Caco-2 (cell line): ENCODE measurements around the gene RYR2. TPM values are rescaled to one million over a fixed set of nuclear protein-coding genes. Genes with fewer than 3 reads are reported as not detected.

ENCODE experiments used
- BruUV-seq: library from RNA; stranded (reverse); fragments of 400-500 nt; replicated peaks from 2 replicates; lab custom pipeline; 2021; lab: Mats Ljungman, UMichigan
- CTCF ChIA-PET: fragments of 300-600 bp; sonication (Branson Sonifier 250); formaldehyde crosslinking; loops from one replicate; lab custom pipeline; 2022; ENCODE audit warnings: antibody characterized with exemption; lab: Charles Lee
- POLR2A ChIA-PET: fragments of 300-600 bp; sonication (Branson Sonifier 250); formaldehyde crosslinking; loops from one replicate; lab custom pipeline; 2022; ENCODE audit warnings: antibody characterized with exemption; lab: Charles Lee
- DNase-seq, 2 experiments: peaks; one replicate each; pipeline versions ENCODE4 v3.0.0 to v3.0.0-alpha.2; 2020 to 2022
- H3K27me3 ChIP-seq: replicated peaks from 2 replicates; pipeline ENCODE4 v1.6.0; 2011; ENCODE audit warnings: low read length; ENCODE audit not compliant: control insufficient read depth, insufficient read depth
- H3K36me3 ChIP-seq: 2 replicates; pipeline ENCODE4 v1.5.1; 2011; ENCODE audit warnings: low read length; ENCODE audit not compliant: control insufficient read depth, insufficient read depth
- H3K4me1 ChIP-seq: fragments of 250-450 bp; sonication (Bioruptor Pico); 2 replicates; pipeline ENCODE4 v1.5.1; 2020; ENCODE audit warnings: mild to moderate bottlenecking
- H3K4me3 ChIP-seq: 2 replicates; pipeline ENCODE4 v1.5.1; 2011; ENCODE audit warnings: low read depth, mild to moderate bottlenecking, control low read depth, low read length
- H3K9me3 ChIP-seq: fragments of 250-450 bp; sonication (Bioruptor Pico); 2 replicates; pipeline ENCODE4 v1.5.1; 2020; ENCODE audit warnings: mild to moderate bottlenecking, moderate library complexity
- H3K27ac Mint-ChIP-seq: one replicate; pipeline ENCODE4 v1.8.0; 2022; ENCODE audit warnings: mixed read lengths; ENCODE audit not compliant: unreplicated experiment
- H3K27me3 Mint-ChIP-seq: one replicate; pipeline ENCODE4 v1.8.0; 2022; ENCODE audit warnings: mixed read lengths; ENCODE audit not compliant: insufficient read depth, unreplicated experiment
- H3K36me3 Mint-ChIP-seq: one replicate; pipeline ENCODE4 v1.8.0; 2022; ENCODE audit warnings: mild to moderate bottlenecking, mixed read lengths; ENCODE audit not compliant: insufficient read depth, unreplicated experiment
- H3K4me1 Mint-ChIP-seq: one replicate; pipeline ENCODE4 v1.8.0; 2022; ENCODE audit warnings: low read depth, mixed read lengths; ENCODE audit not compliant: unreplicated experiment
- H3K4me3 Mint-ChIP-seq: one replicate; pipeline ENCODE4 v1.8.0; 2022; ENCODE audit warnings: mild to moderate bottlenecking, moderate library complexity, mixed read lengths; ENCODE audit not compliant: unreplicated experiment
- H3K9me3 Mint-ChIP-seq: one replicate; pipeline ENCODE4 v1.8.0; 2022; ENCODE audit warnings: mixed read lengths; ENCODE audit not compliant: unreplicated experiment
- CTCF ChIP-seq, 2 experiments: fragments of 200-600 bp in 1 of 2; IDR thresholded peaks; 1 replicate in 1 of 2; 2 replicates in 1 of 2; pipeline versions ENCODE4 v1.5.1 to v1.8.0; 2011 to 2022; ENCODE audit warnings: antibody characterized with exemption in 1 of 2, control low read depth in 1 of 2, inconsistent platforms in 1 of 2, low read depth in 1 of 2, low read length in 1 of 2, mild to moderate bottlenecking in 1 of 2, moderate library complexity in 1 of 2; ENCODE audit not compliant: insufficient read depth in 1 of 2, severe bottlenecking in 1 of 2, unreplicated experiment in 1 of 2
- intact Hi-C: fragments of 100-400 bp; cut with micrococcal nuclease; formaldehyde crosslinking; loops from one replicate; pipeline ENCODE4 v1.10.0; 2022; ENCODE audit not compliant: unreplicated experiment
- total RNA-seq: library from RNA; stranded (reverse); gene quantifications from 2 replicates; pipeline ENCODE4 v1.2.3, GENCODE V29; 2022

RYR2 gene
- total RNA-seq, 1 experiment from 2014 or later, result 3.4 TPM

- peaks cover 5% of the 10 kb centered on the region for H3K27me3 Mint-ChIP-seq
- ChIA-PET CTCF (no interaction called here), POLR2A (no interaction called here)
- no peaks in the 10 kb centered on the region for H3K9me3 Mint-ChIP-seq
- intact Hi-C loops, result no loop called here
- no peaks in the 10 kb centered on the region for H3K36me3 Mint-ChIP-seq
- BruUV-seq, result no TSS peak
- no peak overlapping the region for H3K27ac Mint-ChIP-seq
- H3K4me3 Mint-ChIP-seq, result no peak overlapping the region
- H3K4me3 ChIP-seq, result no peak overlapping the region
- H3K4me1 ChIP-seq, result no peaks in the 10 kb centered on the region
- no peak for TF ChIP-seq CTCF (IDR thresholded peaks at IDR 0.05; ENCODE audit: insufficient read depth in 1 of 2, low read depth in 1 of 2, low read length in 1 of 2, severe bottlenecking in 1 of 2, unreplicated experiment in 1 of 2)
- no peaks in the 10 kb centered on the region for H3K4me1 Mint-ChIP-seq
- H3K9me3 ChIP-seq, result no peaks in the 10 kb centered on the region
- no peak for DNase-seq
- H3K27me3 ChIP-seq, result no peaks in the 10 kb centered on the region
- H3K36me3 ChIP-seq, result no peaks in the 10 kb centered on the region
These were observed 138.3 kb downstream of the RYR2 start for GRCh38 chr1:237180256-237180655.

GRCh38 chr1:237181743-237182317 lies 139.8 kb downstream of the RYR2 start:
- Histone ChIP-seq H3K27me3 (no peaks in the 10 kb centered on the region), H3K9me3 (no peaks in the 10 kb centered on the region), H3K4me3 (no peak overlapping the region), H3K4me1 (no peaks in the 10 kb centered on the region), H3K36me3 (no peaks in the 10 kb centered on the region)
- no peak overlapping the region for H3K27ac Mint-ChIP-seq
- no peaks in the 10 kb centered on the region for H3K9me3 Mint-ChIP-seq
- no peak overlapping the region for H3K4me3 Mint-ChIP-seq
- intact Hi-C loops, result no loop called here
- no peak for TF ChIP-seq CTCF (IDR thresholded peaks at IDR 0.05; ENCODE audit: insufficient read depth in 1 of 2, low read depth in 1 of 2, low read length in 1 of 2, severe bottlenecking in 1 of 2, unreplicated experiment in 1 of 2)
- peaks cover 6% of the 10 kb centered on the region for H3K27me3 Mint-ChIP-seq
- ChIA-PET CTCF (no interaction called here), POLR2A (no interaction called here)
- H3K4me1 Mint-ChIP-seq, result no peaks in the 10 kb centered on the region
- H3K36me3 Mint-ChIP-seq, result no peaks in the 10 kb centered on the region
- no TSS peak for BruUV-seq
- no peak for DNase-seq

GRCh38 chr1:237183963-237184540 lies 142.1 kb downstream of the RYR2 start:
- Histone ChIP-seq H3K27me3 (no peaks in the 10 kb centered on the region), H3K36me3 (no peaks in the 10 kb centered on the region), H3K4me1 (no peaks in the 10 kb centered on the region), H3K4me3 (no peak overlapping the region), H3K9me3 (no peaks in the 10 kb centered on the region)
- DNase-seq, result no peak
- CTCF ChIA-PET, result no interaction called here
- no peaks in the 10 kb centered on the region for H3K36me3 Mint-ChIP-seq
- H3K9me3 Mint-ChIP-seq, result no peaks in the 10 kb centered on the region
- POLR2A ChIA-PET, result no interaction called here
- no peak overlapping the region for H3K4me3 Mint-ChIP-seq
- peaks cover 9% of the 10 kb centered on the region for H3K27me3 Mint-ChIP-seq
- no peaks in the 10 kb centered on the region for H3K4me1 Mint-ChIP-seq
- no peak for TF ChIP-seq CTCF (IDR thresholded peaks at IDR 0.05; ENCODE audit: insufficient read depth in 1 of 2, low read depth in 1 of 2, low read length in 1 of 2, severe bottlenecking in 1 of 2, unreplicated experiment in 1 of 2)
- intact Hi-C loops, result no loop called here
- BruUV-seq, result no TSS peak
- H3K27ac Mint-ChIP-seq, result no peak overlapping the region
